ENCODE data around the gene TTC16. TPM values are rescaled to one million over a fixed set of nuclear protein-coding genes. Genes with fewer than 3 reads are reported as not detected.

TTC16 gene
- total and polyA plus RNA-seq, 7 donors, result 0.15 TPM; not detected in 6

GRCh38 chr9:127676638-127677037 lies 39.2 kb upstream of the TTC16 start:
- H3K4me3 ChIP-seq, result no peak overlapping the region
- peaks cover 12 to 94% (median 26%) of the 10 kb centered on the region in 4 donors for H3K36me3 ChIP-seq
- H3K9me3 ChIP-seq, result no peaks in the 10 kb centered on the region
- no peaks in the 10 kb centered on the region for H3K27me3 ChIP-seq
- DNase-seq, result no peak
- WGBS, 2 donors, result 94% methylated on average over 12 of the region's 12 CpGs
- intact Hi-C loops (cut with DNase I), result no loop called here
- TF ChIP-seq POLR2AphosphoS5 (IDR thresholded peaks at IDR 0.05), result no peak
- TF ChIP-seq POLR2A (IDR thresholded peaks at IDR 0.05), result no peak
- TF ChIP-seq EP300 (IDR thresholded peaks at IDR 0.05), result no peak
- no peak for TF ChIP-seq CTCF (IDR thresholded peaks at IDR 0.05)
- H3K4me1 ChIP-seq, result no peaks in the 10 kb centered on the region
- H3K27ac ChIP-seq, result no peak overlapping the region

- Histone ChIP-seq H3K27ac (no peak overlapping the region), H3K4me1 (no peaks in the 10 kb centered on the region), H3K9me3 (no peaks in the 10 kb centered on the region), H3K27me3 (no peaks in the 10 kb centered on the region), H3K36me3 (peaks cover 18 to 94% (median 37%) of the 10 kb centered on the region in 4 donors), H3K4me3 (no peak overlapping the region)
- WGBS, 2 donors, result 84 to 85% methylated on average over 2 of the region's 2 CpGs
- DNase-seq, result no peak
- TF ChIP-seq POLR2A (IDR thresholded peaks at IDR 0.05) (no peak), POLR2AphosphoS5 (IDR thresholded peaks at IDR 0.05) (no peak), EP300 (IDR thresholded peaks at IDR 0.05) (no peak), CTCF (IDR thresholded peaks at IDR 0.05) (no peak)
- intact Hi-C loops (cut with DNase I), result no loop called here
These were observed 36.4 kb upstream of the TTC16 start for GRCh38 chr9:127679506-127679905.

- no peak overlapping the region for H3K27ac ChIP-seq
- intact Hi-C loops (cut with DNase I), result no loop called here
- no peaks in the 10 kb centered on the region for H3K4me1 ChIP-seq
- H3K36me3 ChIP-seq, result peaks cover 18 to 94% (median 36%) of the 10 kb centered on the region in 4 donors
- H3K9me3 ChIP-seq, result no peaks in the 10 kb centered on the region
- DNase-seq, result no peak
- no peak overlapping the region for H3K4me3 ChIP-seq
- no peaks in the 10 kb centered on the region for H3K27me3 ChIP-seq
- WGBS, 2 donors, result 91 to 92% methylated on average over 11 of the region's 11 CpGs
- TF ChIP-seq EP300 (IDR thresholded peaks at IDR 0.05) (no peak), POLR2AphosphoS5 (IDR thresholded peaks at IDR 0.05) (no peak), POLR2A (IDR thresholded peaks at IDR 0.05) (no peak), CTCF (IDR thresholded peaks at IDR 0.05) (no peak)
These were observed 35.7 kb upstream of the TTC16 start for GRCh38 chr9:127680226-127680625.

- intact Hi-C loops (cut with DNase I), result no loop called here
- no peak for TF ChIP-seq CTCF (IDR thresholded peaks at IDR 0.05)
- no peak for TF ChIP-seq POLR2A (IDR thresholded peaks at IDR 0.05)
- no peak for TF ChIP-seq EP300 (IDR thresholded peaks at IDR 0.05)
- no peak for TF ChIP-seq POLR2AphosphoS5 (IDR thresholded peaks at IDR 0.05)
- Histone ChIP-seq H3K4me3 (no peak overlapping the region), H3K36me3 (peaks cover 18 to 91% (median 36%) of the 10 kb centered on the region in 4 donors), H3K9me3 (no peaks in the 10 kb centered on the region), H3K27me3 (no peaks in the 10 kb centered on the region), H3K27ac (no peak overlapping the region), H3K4me1 (no peaks in the 10 kb centered on the region)
- DNase-seq, result no peak
- 91 to 92% methylated on average over 9 of the region's 9 CpGs for WGBS, 2 donors
These were observed 35.0 kb upstream of the TTC16 start for GRCh38 chr9:127680846-127681245.

All from sigmoid colon (tissue), 7 donors.